Measurements from ENCODE around the gene KLK14. TPM values are rescaled to one million over a fixed set of nuclear protein-coding genes. Genes with fewer than 3 reads are reported as not detected.

Gene KLK14
- 1 to 10 TPM in 2 of 3 donors, under 1 TPM in 1; 0.79 to 1.4 (median 1.2) TPM for total RNA-seq

- no peaks in the 10 kb centered on the region for H3K4me1 Mint-ChIP-seq (ENCODE audit: low read depth)
- H3K36me3 Mint-ChIP-seq (ENCODE audit: insufficient read depth), result peaks cover 4% of the 10 kb centered on the region
- ATAC-seq (no peak), DNase-seq (no peak)
- H3K9me3 Mint-ChIP-seq, result no peaks in the 10 kb centered on the region
- H3K27me3 Mint-ChIP-seq (ENCODE audit: low read depth), result peaks cover 8% of the 10 kb centered on the region
- no peak within 1 kb of the TSS for H3K4me3 Mint-ChIP-seq
These were observed at the start of gene KLK14 for GRCh38 chr19:51082611-51083010. TSS of gene KLK14 (minus strand) at chr19:51082887. CDS start at chr19:51082614, 273 bp downstream.

GRCh38 chr19:51131780-51132680, 49.3 kb upstream of the KLK14 start:
- H3K4me1 Mint-ChIP-seq (ENCODE audit: low read depth), result peaks cover 60% of the 10 kb centered on the region
- no peak for DNase-seq

GRCh38 chr19:51129716-51130115, 47.0 kb upstream of the KLK14 start:
- ATAC-seq, result no peak
- Mint-ChIP-seq H3K36me3 (ENCODE audit: insufficient read depth) (no peaks in the 10 kb centered on the region), H3K27me3 (ENCODE audit: low read depth) (peaks cover 4% of the 10 kb centered on the region), H3K4me3 (no peak overlapping the region), H3K9me3 (no peaks in the 10 kb centered on the region), H3K4me1 (ENCODE audit: low read depth) (peaks cover 67% of the 10 kb centered on the region)
- no peak for DNase-seq

More at GRCh38 chr19:51131780-51132680, 49.3 kb upstream of the KLK14 start:
- H3K36me3 Mint-ChIP-seq (ENCODE audit: insufficient read depth), result no peaks in the 10 kb centered on the region
- ATAC-seq, result peak; percentile 42 to 47
- H3K9me3 Mint-ChIP-seq, result no peaks in the 10 kb centered on the region
- peak overlapping the region; percentile 59 for H3K4me3 Mint-ChIP-seq
- peaks cover 4% of the 10 kb centered on the region for H3K27me3 Mint-ChIP-seq (ENCODE audit: low read depth)

GRCh38 chr19:51128227-51128626, 45.5 kb upstream of the KLK14 start:
- Mint-ChIP-seq H3K9me3 (no peaks in the 10 kb centered on the region), H3K27me3 (ENCODE audit: low read depth) (peaks cover 4% of the 10 kb centered on the region), H3K4me1 (ENCODE audit: low read depth) (peaks cover 82% of the 10 kb centered on the region), H3K36me3 (ENCODE audit: insufficient read depth) (no peaks in the 10 kb centered on the region), H3K4me3 (peak overlapping the region; percentile 37)
- DNase-seq, result no peak
- ATAC-seq, result no peak

GRCh38 chr19:51127755-51128154, 45.1 kb upstream of the KLK14 start:
- Mint-ChIP-seq H3K4me1 (ENCODE audit: low read depth) (peaks cover 86% of the 10 kb centered on the region), H3K36me3 (ENCODE audit: insufficient read depth) (no peaks in the 10 kb centered on the region), H3K9me3 (no peaks in the 10 kb centered on the region), H3K4me3 (no peak overlapping the region), H3K27me3 (ENCODE audit: low read depth) (peaks cover 4% of the 10 kb centered on the region)
- ATAC-seq, result peak; percentile 26 to 28
- DNase-seq, result no peak

- no peak for ATAC-seq
- H3K27me3 Mint-ChIP-seq (ENCODE audit: low read depth), result peaks cover 4% of the 10 kb centered on the region
- no peak for DNase-seq
- peaks cover 87% of the 10 kb centered on the region for H3K4me1 Mint-ChIP-seq (ENCODE audit: low read depth)
- no peaks in the 10 kb centered on the region for H3K9me3 Mint-ChIP-seq
- peak overlapping the region; percentile 11 for H3K4me3 Mint-ChIP-seq
- no peaks in the 10 kb centered on the region for H3K36me3 Mint-ChIP-seq (ENCODE audit: insufficient read depth)
These were observed 44.3 kb upstream of the KLK14 start for GRCh38 chr19:51127032-51127431.

GRCh38 chr19:51125421-51126075, 42.9 kb upstream of the KLK14 start:
- peaks cover 85% of the 10 kb centered on the region for H3K4me1 Mint-ChIP-seq (ENCODE audit: low read depth)

GRCh38 chr19:51124729-51125128, 42.0 kb upstream of the KLK14 start, which contains the start of gene SIGLEC9:
TSS of gene SIGLEC9 (plus strand) at chr19:51124906. CDS start at chr19:51124975, 69 bp downstream.
- Mint-ChIP-seq H3K9me3 (no peaks in the 10 kb centered on the region), H3K4me3 (peak within 1 kb of the TSS; percentile 54), H3K36me3 (ENCODE audit: insufficient read depth) (no peaks in the 10 kb centered on the region), H3K27me3 (ENCODE audit: low read depth) (no peaks in the 10 kb centered on the region), H3K4me1 (ENCODE audit: low read depth) (peaks cover 77% of the 10 kb centered on the region)
- DNase-seq (no peak), ATAC-seq (no peak)

More at GRCh38 chr19:51125421-51126075, 42.9 kb upstream of the KLK14 start:
- H3K4me3 Mint-ChIP-seq, result peak overlapping the region; percentile 54
- H3K27me3 Mint-ChIP-seq (ENCODE audit: low read depth), result peaks cover under 1% of the 10 kb centered on the region
- no peak for DNase-seq
- no peaks in the 10 kb centered on the region for H3K36me3 Mint-ChIP-seq (ENCODE audit: insufficient read depth)
- no peaks in the 10 kb centered on the region for H3K9me3 Mint-ChIP-seq
- ATAC-seq, result no peak

- ATAC-seq, result no peak
These were observed 41.5 kb upstream of the KLK14 start for GRCh38 chr19:51124216-51124615.

GRCh38 chr19:51123802-51124201, 41.1 kb upstream of the KLK14 start:
- H3K9me3 Mint-ChIP-seq, result no peaks in the 10 kb centered on the region
- ATAC-seq (no peak), DNase-seq (no peak)
- H3K27me3 Mint-ChIP-seq (ENCODE audit: low read depth), result no peaks in the 10 kb centered on the region
- H3K4me1 Mint-ChIP-seq (ENCODE audit: low read depth), result peaks cover 75% of the 10 kb centered on the region
- no peaks in the 10 kb centered on the region for H3K36me3 Mint-ChIP-seq (ENCODE audit: insufficient read depth)
- H3K4me3 Mint-ChIP-seq, result peak overlapping the region; percentile 49

More at GRCh38 chr19:51124216-51124615, 41.5 kb upstream of the KLK14 start:
- DNase-seq, result no peak
- Mint-ChIP-seq H3K27me3 (ENCODE audit: low read depth) (no peaks in the 10 kb centered on the region), H3K4me3 (peak overlapping the region; percentile 49), H3K9me3 (no peaks in the 10 kb centered on the region), H3K36me3 (ENCODE audit: insufficient read depth) (no peaks in the 10 kb centered on the region), H3K4me1 (ENCODE audit: low read depth) (peaks cover 74% of the 10 kb centered on the region)

GRCh38 chr19:51123381-51123800, 40.7 kb upstream of the KLK14 start:
- H3K36me3 Mint-ChIP-seq (ENCODE audit: insufficient read depth), result no peaks in the 10 kb centered on the region
- peak; percentile 33 for DNase-seq
- H3K4me1 Mint-ChIP-seq (ENCODE audit: low read depth), result peaks cover 71% of the 10 kb centered on the region
- no peaks in the 10 kb centered on the region for H3K27me3 Mint-ChIP-seq (ENCODE audit: low read depth)
- peak; percentile 45 to 52 for ATAC-seq
- no peaks in the 10 kb centered on the region for H3K9me3 Mint-ChIP-seq
- H3K4me3 Mint-ChIP-seq, result peak overlapping the region; percentile 49

- Mint-ChIP-seq H3K27me3 (ENCODE audit: low read depth) (no peaks in the 10 kb centered on the region), H3K36me3 (ENCODE audit: insufficient read depth) (no peaks in the 10 kb centered on the region), H3K9me3 (no peaks in the 10 kb centered on the region), H3K4me3 (no peak overlapping the region), H3K4me1 (ENCODE audit: low read depth) (peaks cover 63% of the 10 kb centered on the region)
- ATAC-seq (peak in 1 of 2 donors; percentile 22), DNase-seq (no peak)
These were observed 39.7 kb upstream of the KLK14 start for GRCh38 chr19:51122112-51122981.

GRCh38 chr19:51121257-51121656, 38.6 kb upstream of the KLK14 start:
- Mint-ChIP-seq H3K36me3 (ENCODE audit: insufficient read depth) (no peaks in the 10 kb centered on the region), H3K4me1 (ENCODE audit: low read depth) (peaks cover 63% of the 10 kb centered on the region), H3K9me3 (no peaks in the 10 kb centered on the region), H3K4me3 (no peak overlapping the region), H3K27me3 (ENCODE audit: low read depth) (peaks cover under 1% of the 10 kb centered on the region)
- no peak for DNase-seq
- ATAC-seq, result no peak

- ATAC-seq, result no peak
- Mint-ChIP-seq H3K9me3 (no peaks in the 10 kb centered on the region), H3K4me1 (ENCODE audit: low read depth) (peaks cover 69% of the 10 kb centered on the region), H3K36me3 (ENCODE audit: insufficient read depth) (no peaks in the 10 kb centered on the region), H3K4me3 (no peak overlapping the region), H3K27me3 (ENCODE audit: low read depth) (peaks cover 3% of the 10 kb centered on the region)
- DNase-seq, result no peak
These were observed 37.5 kb upstream of the KLK14 start for GRCh38 chr19:51120160-51120559.
